MM.1S (cell line): ENCODE results near the gene POLR2E.

ENCODE experiments used
- DNase-seq: peaks from one replicate; pipeline ENCODE4 v3.0.0-alpha.2; 2015
- H2AFZ ChIP-seq: fragments of 300-600 bp; sonication (generic); 2 replicates; pipeline ENCODE4 v1.6.0; 2016; ENCODE audit warnings: antibody characterized with exemption, low read length
- H3F3A ChIP-seq: fragments of 300-600 bp; sonication (generic); 2 replicates; pipeline ENCODE4 v1.6.1; 2016; ENCODE audit warnings: mild to moderate bottlenecking, antibody characterized with exemption, low read length, moderate library complexity, mixed read lengths; ENCODE audit not compliant: insufficient read depth
- H3K27ac ChIP-seq: fragments of 300-600 bp; sonication (generic); 2 replicates; pipeline ENCODE4 v1.5.1; 2016; ENCODE audit warnings: mild to moderate bottlenecking, low read length
- H3K27me3 ChIP-seq: fragments of 300-600 bp; sonication (generic); replicated peaks from 2 replicates; pipeline ENCODE4 v1.6.0; 2016; ENCODE audit warnings: low read length; ENCODE audit not compliant: insufficient read depth
- H3K36me3 ChIP-seq: fragments of 300-600 bp; sonication (generic); replicated peaks from 2 replicates; pipeline ENCODE4 v1.6.1; 2016; ENCODE audit warnings: mild to moderate bottlenecking, low read length, mixed read lengths; ENCODE audit not compliant: insufficient read depth
- H3K4me1 ChIP-seq: fragments of 300-600 bp; sonication (generic); 2 replicates; pipeline ENCODE4 v1.6.1; 2016; ENCODE audit warnings: low read length, mixed read lengths
- H3K4me2 ChIP-seq: fragments of 300-600 bp; sonication (generic); 2 replicates; pipeline ENCODE4 v1.6.0; 2016; ENCODE audit warnings: low read depth, low read length
- H3K4me3 ChIP-seq: fragments of 300-600 bp; sonication (generic); 2 replicates; pipeline ENCODE4 v1.5.1; 2016; ENCODE audit warnings: low read length, mixed read lengths
- H3K79me2 ChIP-seq: fragments of 300-600 bp; sonication (generic); 2 replicates; pipeline ENCODE4 v1.6.1; 2016; ENCODE audit warnings: mixed run types, low read length, mixed read lengths
- H3K9ac ChIP-seq: fragments of 300-600 bp; sonication (generic); 2 replicates; pipeline ENCODE4 v1.6.1; 2016; ENCODE audit warnings: low read length, mixed read lengths
- H3K9me2 ChIP-seq: fragments of 300-600 bp; sonication (generic); replicated peaks from 2 replicates; pipeline ENCODE4 v1.6.1; 2016; ENCODE audit warnings: mild to moderate bottlenecking, low read length, mixed read lengths; ENCODE audit not compliant: insufficient read depth
- H3K9me3 ChIP-seq: fragments of 300-600 bp; sonication (generic); replicated peaks from 2 replicates; pipeline ENCODE4 v1.6.1; 2016; ENCODE audit warnings: mild to moderate bottlenecking, low read length, mixed read lengths; ENCODE audit not compliant: insufficient read depth
- H4K20me1 ChIP-seq: fragments of 300-600 bp; sonication (generic); 2 replicates; pipeline ENCODE4 v1.6.1; 2016; ENCODE audit warnings: mild to moderate bottlenecking, low read length, moderate library complexity, mixed read lengths; ENCODE audit not compliant: insufficient read depth
- CTCF ChIP-seq: fragments of 300-600 bp; sonication (generic); IDR thresholded peaks from 2 replicates; pipeline ENCODE4 v1.5.1; 2016; ENCODE audit warnings: antibody characterized with exemption, low read length, mixed read lengths
- EZH2 ChIP-seq: fragments of 300-600 bp; sonication (generic); optimal IDR thresholded peaks from 2 replicates; pipeline ENCODE3; 2017; ENCODE audit warnings: low read depth, mild to moderate bottlenecking, antibody characterized with exemption, low read length, mixed read lengths
- EZH2phosphoT487 ChIP-seq: fragments of 300-600 bp; sonication (generic); IDR thresholded peaks from 2 replicates; pipeline ENCODE4 v1.6.1; 2018; ENCODE audit warnings: antibody characterized with exemption, low read length

Gene POLR2E

GRCh38 chr19:1063030-1063908 is 31.9 kb downstream of the POLR2E start:
- Histone ChIP-seq H3K79me2 (peaks cover 17% of the 10 kb centered on the region), H3K9me2 (no peaks in the 10 kb centered on the region), H3K36me3 (no peaks in the 10 kb centered on the region), H3K4me1 (peaks cover 17% of the 10 kb centered on the region; the same call in 1 of the 2 replicates), H3K9ac (no peak overlapping the region), H3K27ac (no peak overlapping the region), H3K27me3 (no peaks in the 10 kb centered on the region), H2AFZ (no peak overlapping the region), H3F3A (peaks cover 43% of the 10 kb centered on the region), H4K20me1 (no peaks in the 10 kb centered on the region), H3K9me3 (no peaks in the 10 kb centered on the region), H3K4me2 (no peak overlapping the region), H3K4me3 (no peak overlapping the region)
- peak; percentile 73 for DNase-seq
- TF ChIP-seq EZH2phosphoT487 = no peak
- TF ChIP-seq EZH2 = no peak
- no peak for TF ChIP-seq CTCF

- Histone ChIP-seq H3K79me2 (peaks cover 10% of the 10 kb centered on the region), H2AFZ (no peak overlapping the region), H4K20me1 (no peaks in the 10 kb centered on the region), H3K4me3 (no peak overlapping the region), H3K4me2 (no peak overlapping the region), H3F3A (peaks cover 35% of the 10 kb centered on the region), H3K9me2 (no peaks in the 10 kb centered on the region), H3K9me3 (no peaks in the 10 kb centered on the region), H3K9ac (no peak overlapping the region), H3K4me1 (peaks cover 17% of the 10 kb centered on the region; the same call in 1 of the 2 replicates), H3K36me3 (no peaks in the 10 kb centered on the region), H3K27me3 (no peaks in the 10 kb centered on the region), H3K27ac (no peak overlapping the region)
- TF ChIP-seq EZH2 = no peak
- no peak for TF ChIP-seq CTCF
- TF ChIP-seq EZH2phosphoT487 = no peak
- DNase-seq = no peak
These were observed 32.7 kb downstream of the POLR2E start for GRCh38 chr19:1062387-1063029.

GRCh38 chr19:1061987-1062386 is 33.2 kb downstream of the POLR2E start:
- H3K36me3 ChIP-seq = no peaks in the 10 kb centered on the region
- H3K4me3 ChIP-seq = no peak overlapping the region
- H3K4me1 ChIP-seq = peaks cover 17% of the 10 kb centered on the region; the same call in 1 of the 2 replicates

More at GRCh38 chr19:1061987-1062386, 33.2 kb downstream of the POLR2E start:
- peaks cover 31% of the 10 kb centered on the region for H3F3A ChIP-seq
- H3K27me3 ChIP-seq = no peaks in the 10 kb centered on the region
- no peak overlapping the region for H2AFZ ChIP-seq
- no peak for DNase-seq
- no peak for TF ChIP-seq EZH2phosphoT487
- no peak for TF ChIP-seq EZH2
- no peak for TF ChIP-seq CTCF
- no peak overlapping the region for H3K27ac ChIP-seq
- no peaks in the 10 kb centered on the region for H3K9me2 ChIP-seq
- H3K9ac ChIP-seq = no peak overlapping the region
- peaks cover 4% of the 10 kb centered on the region for H3K79me2 ChIP-seq
- no peak overlapping the region for H3K4me2 ChIP-seq
- no peaks in the 10 kb centered on the region for H3K9me3 ChIP-seq
- no peaks in the 10 kb centered on the region for H4K20me1 ChIP-seq
